Osteocyte (in vitro differentiated cells): ENCODE data around the gene SORBS1. TPM values are rescaled to one million over a fixed set of nuclear protein-coding genes. Genes with fewer than 3 reads are reported as not detected.

Source experiments
- DNase-seq: peaks from one replicate; pipeline ENCODE4 v3.0.0; 2021; ENCODE audit warnings: mixed read lengths; ENCODE audit not compliant: unreplicated experiment; ENCODE audit errors: extremely low spot score
- H3K27ac Mint-ChIP-seq: one replicate; pipeline ENCODE4 v1.8.0; 2021; ENCODE audit warnings: mild to moderate bottlenecking, mixed read lengths; ENCODE audit not compliant: unreplicated experiment
- H3K27me3 Mint-ChIP-seq: one replicate; pipeline ENCODE4 v1.8.0; 2021; ENCODE audit warnings: mixed read lengths; ENCODE audit not compliant: unreplicated experiment
- H3K36me3 Mint-ChIP-seq: one replicate; pipeline ENCODE4 v1.8.0; 2021; ENCODE audit warnings: mixed read lengths; ENCODE audit not compliant: unreplicated experiment
- H3K4me1 Mint-ChIP-seq: one replicate; pipeline ENCODE4 v1.8.0; 2021; ENCODE audit warnings: mixed read lengths; ENCODE audit not compliant: unreplicated experiment
- H3K4me3 Mint-ChIP-seq: one replicate; pipeline ENCODE4 v1.8.0; 2021; ENCODE audit warnings: mild to moderate bottlenecking, moderate library complexity, mixed read lengths; ENCODE audit not compliant: unreplicated experiment
- H3K9me3 Mint-ChIP-seq: one replicate; pipeline ENCODE4 v1.8.0; 2021; ENCODE audit warnings: mixed read lengths; ENCODE audit not compliant: unreplicated experiment
- CTCF ChIP-seq: fragments of 200-600 bp; sonication (generic); IDR thresholded peaks from 2 replicates; pipeline ENCODE4 v1.5.0; 2021; ENCODE audit warnings: antibody characterized with exemption, mild to moderate bottlenecking, moderate library complexity
- total RNA-seq: library from RNA; stranded (reverse); gene quantifications from 2 replicates; pipeline ENCODE4 v1.2.1, GENCODE V29; 2021

Gene SORBS1
- total RNA-seq, 1 donor from 2014 or later = 1.7 TPM

GRCh38 chr10:95304463-95304862, 256.7 kb downstream of the SORBS1 start:
- TF ChIP-seq CTCF = no peak
- no peaks in the 10 kb centered on the region for H3K27me3 Mint-ChIP-seq

GRCh38 chr10:95303950-95304349, 257.2 kb downstream of the SORBS1 start:
- Mint-ChIP-seq H3K27me3 (no peaks in the 10 kb centered on the region), H3K4me3 (no peak overlapping the region), H3K36me3 (no peaks in the 10 kb centered on the region), H3K4me1 (peaks cover 10% of the 10 kb centered on the region), H3K9me3 (no peaks in the 10 kb centered on the region), H3K27ac (no peak overlapping the region)
- DNase-seq = no peak
- no peak for TF ChIP-seq CTCF

More at GRCh38 chr10:95304463-95304862, 256.7 kb downstream of the SORBS1 start:
- H3K27ac Mint-ChIP-seq = no peak overlapping the region
- DNase-seq = no peak
- no peak overlapping the region for H3K4me3 Mint-ChIP-seq
- no peaks in the 10 kb centered on the region for H3K9me3 Mint-ChIP-seq
- H3K4me1 Mint-ChIP-seq = peaks cover 14% of the 10 kb centered on the region
- no peaks in the 10 kb centered on the region for H3K36me3 Mint-ChIP-seq

GRCh38 chr10:95303535-95303934, 257.6 kb downstream of the SORBS1 start:
- no peaks in the 10 kb centered on the region for H3K27me3 Mint-ChIP-seq
- H3K9me3 Mint-ChIP-seq = no peaks in the 10 kb centered on the region
- no peak for DNase-seq
- H3K4me1 Mint-ChIP-seq = peaks cover 6% of the 10 kb centered on the region
- no peak overlapping the region for H3K4me3 Mint-ChIP-seq
- no peaks in the 10 kb centered on the region for H3K36me3 Mint-ChIP-seq
- no peak for TF ChIP-seq CTCF
- no peak overlapping the region for H3K27ac Mint-ChIP-seq

DNA sequence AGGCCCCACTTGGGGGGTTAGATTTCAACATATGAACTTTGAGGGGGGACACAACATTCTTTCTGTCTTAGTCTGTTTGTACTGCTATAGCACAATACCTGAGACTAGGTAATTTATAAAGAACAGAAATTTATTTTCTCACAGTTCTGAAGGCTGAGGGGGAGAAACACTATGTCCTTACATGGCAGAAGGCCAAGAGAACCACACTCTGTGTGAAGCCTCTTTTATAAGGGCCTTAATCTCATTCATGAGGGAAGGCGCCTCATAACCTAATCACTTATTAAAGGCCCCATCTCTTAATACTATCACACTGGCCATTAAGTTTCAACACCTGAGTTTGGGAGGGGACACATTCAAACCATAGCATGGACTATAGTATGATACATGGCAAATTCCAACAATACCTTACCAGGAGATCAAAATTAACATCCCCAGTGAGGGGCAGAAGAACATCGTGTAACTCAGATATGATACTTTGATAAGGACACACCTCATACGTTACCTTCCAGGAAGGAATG, 261.1 kb downstream of the SORBS1 start:
- Mint-ChIP-seq H3K27me3 (no peaks in the 10 kb centered on the region), H3K4me3 (no peak overlapping the region), H3K9me3 (no peaks in the 10 kb centered on the region), H3K36me3 (no peaks in the 10 kb centered on the region), H3K4me1 (peaks cover under 1% of the 10 kb centered on the region), H3K27ac (no peak overlapping the region)
- TF ChIP-seq CTCF = no peak
- DNase-seq = no peak

- H3K27ac Mint-ChIP-seq = no peak overlapping the region
- no peaks in the 10 kb centered on the region for H3K9me3 Mint-ChIP-seq
- H3K4me1 Mint-ChIP-seq = peaks cover 7% of the 10 kb centered on the region
- DNase-seq = no peak
- TF ChIP-seq CTCF = no peak
- H3K36me3 Mint-ChIP-seq = no peaks in the 10 kb centered on the region
- H3K27me3 Mint-ChIP-seq = no peaks in the 10 kb centered on the region
- H3K4me3 Mint-ChIP-seq = no peak overlapping the region
Measured at GRCh38 chr10:95297402-95297801, 263.8 kb downstream of the SORBS1 start.
